ENCODE measurements around the gene OSBPL8. TPM values are rescaled to one million over a fixed set of nuclear protein-coding genes. Genes with fewer than 3 reads are reported as not detected.
"Not testable (repeated sequence)": the region's sequence is repeated elsewhere in the genome, so short reads cannot be mapped to it uniquely, and the experiment has no call there.

The OSBPL8 gene
- total RNA-seq, 3 donors from 2014 or later (not counting 1 experiment from before 2014, with no cell fraction given), result 133 to 154 (median 138) TPM

DNA sequence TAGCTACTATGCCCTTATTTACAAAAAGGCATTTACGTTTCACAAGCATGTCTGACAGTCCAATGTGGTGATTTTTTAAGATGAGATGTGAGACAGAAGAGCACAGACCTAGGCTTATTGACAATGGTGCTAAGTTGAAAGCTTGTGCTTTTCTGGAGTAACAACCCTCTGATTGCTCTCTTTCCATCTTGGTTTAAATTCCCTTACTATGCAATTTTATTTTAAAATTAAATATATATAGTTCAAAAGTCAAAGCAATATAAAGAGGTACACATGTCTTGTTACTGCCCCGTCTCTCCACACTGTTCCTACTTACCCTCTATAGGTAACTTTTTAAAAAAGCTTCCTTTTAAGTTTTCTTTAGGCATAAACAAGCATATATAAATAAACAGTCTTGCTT is 172.0 kb downstream of the OSBPL8 start:
- ATAC-seq (no peak), DNase-seq (no peak)
- H3K27ac Mint-ChIP-seq, result no peak overlapping the region
- Histone ChIP-seq H3K4me1 (ENCODE audit: control insufficient read depth, insufficient read depth, low read length) (no peaks in the 10 kb centered on the region), H3K27ac (ENCODE audit: low read length) (no peak overlapping the region), H3K36me3 (ENCODE audit: control insufficient read depth, insufficient read depth, low read length) (peaks cover 67% of the 10 kb centered on the region), H3K27me3 (ENCODE audit: control insufficient read depth, insufficient read depth, low read length) (no peaks in the 10 kb centered on the region), H3K4me3 (ENCODE audit: low read length) (no peak overlapping the region), H3K9me3 (ENCODE audit: control insufficient read depth, insufficient read depth, low read length) (no peaks in the 10 kb centered on the region)
- H3K9me3 Mint-ChIP-seq, result no peaks in the 10 kb centered on the region
- intact Hi-C loops (cut with micrococcal nuclease), result no loop called here
- TF ChIP-seq, protein P1, sequence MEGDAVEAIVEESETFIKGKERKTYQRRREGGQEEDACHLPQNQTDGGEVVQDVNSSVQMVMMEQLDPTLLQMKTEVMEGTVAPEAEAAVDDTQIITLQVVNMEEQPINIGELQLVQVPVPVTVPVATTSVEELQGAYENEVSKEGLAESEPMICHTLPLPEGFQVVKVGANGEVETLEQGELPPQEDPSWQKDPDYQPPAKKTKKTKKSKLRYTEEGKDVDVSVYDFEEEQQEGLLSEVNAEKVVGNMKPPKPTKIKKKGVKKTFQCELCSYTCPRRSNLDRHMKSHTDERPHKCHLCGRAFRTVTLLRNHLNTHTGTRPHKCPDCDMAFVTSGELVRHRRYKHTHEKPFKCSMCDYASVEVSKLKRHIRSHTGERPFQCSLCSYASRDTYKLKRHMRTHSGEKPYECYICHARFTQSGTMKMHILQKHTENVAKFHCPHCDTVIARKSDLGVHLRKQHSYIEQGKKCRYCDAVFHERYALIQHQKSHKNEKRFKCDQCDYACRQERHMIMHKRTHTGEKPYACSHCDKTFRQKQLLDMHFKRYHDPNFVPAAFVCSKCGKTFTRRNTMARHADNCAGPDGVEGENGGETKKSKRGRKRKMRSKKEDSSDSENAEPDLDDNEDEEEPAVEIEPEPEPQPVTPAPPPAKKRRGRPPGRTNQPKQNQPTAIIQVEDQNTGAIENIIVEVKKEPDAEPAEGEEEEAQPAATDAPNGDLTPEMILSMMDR (IDR thresholded peaks at IDR 0.05), result no peak
- H3K27me3 Mint-ChIP-seq (ENCODE audit: low read depth in 2 of 2), result no peaks in the 10 kb centered on the region
- 95% methylated on average over 2 of the region's 2 CpGs for WGBS (ENCODE audit: insufficient coverage)
- H3K4me3 Mint-ChIP-seq, result no peak overlapping the region
- peaks cover 26% of the 10 kb centered on the region for H3K36me3 Mint-ChIP-seq
- H3K4me1 Mint-ChIP-seq, result no peaks in the 10 kb centered on the region

DNA sequence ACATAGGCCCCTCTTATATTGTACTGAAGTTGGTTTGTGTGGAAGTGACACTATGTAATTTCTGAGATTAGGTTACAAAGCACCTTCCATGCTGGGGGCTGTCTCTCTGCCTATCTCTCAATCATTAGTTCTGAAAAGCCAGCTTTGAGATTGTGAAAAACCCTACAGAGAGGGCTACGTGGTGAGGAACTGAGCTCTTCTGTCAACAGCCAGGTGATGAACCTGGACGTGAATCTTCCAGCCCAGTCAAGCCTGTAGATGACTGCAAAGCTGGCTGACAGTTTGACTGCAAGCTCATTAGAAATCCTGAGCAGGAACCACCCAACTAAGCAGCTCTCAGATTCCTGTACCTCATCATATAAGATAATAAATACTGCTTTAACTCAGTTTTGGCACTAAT is 175.0 kb downstream of the OSBPL8 start:
- intact Hi-C loops (cut with micrococcal nuclease), result no loop called here
- no peak for ATAC-seq
- WGBS (ENCODE audit: insufficient coverage), result 100% methylated on average over 2 of the region's 2 CpGs
- peaks cover 56% of the 10 kb centered on the region for H3K36me3 ChIP-seq (ENCODE audit: control insufficient read depth, insufficient read depth, low read length)
- TF ChIP-seq, protein P1 (IDR thresholded peaks at IDR 0.05), result no peak
- H3K27me3 Mint-ChIP-seq (ENCODE audit: low read depth in 2 of 2), result no peaks in the 10 kb centered on the region
- no peaks in the 10 kb centered on the region for H3K9me3 ChIP-seq (ENCODE audit: control insufficient read depth, insufficient read depth, low read length)
- no peaks in the 10 kb centered on the region for H3K27me3 ChIP-seq (ENCODE audit: control insufficient read depth, insufficient read depth, low read length)
- no peak overlapping the region for H3K27ac Mint-ChIP-seq
- no peak overlapping the region for H3K27ac ChIP-seq (ENCODE audit: low read length)
- DNase-seq, result no peak
- no peaks in the 10 kb centered on the region for H3K4me1 ChIP-seq (ENCODE audit: control insufficient read depth, insufficient read depth, low read length)
- H3K36me3 Mint-ChIP-seq, result peaks cover 26% of the 10 kb centered on the region
- H3K4me3 Mint-ChIP-seq, result no peak overlapping the region
- no peaks in the 10 kb centered on the region for H3K9me3 Mint-ChIP-seq
- H3K4me3 ChIP-seq (ENCODE audit: low read length), result no peak overlapping the region
- no peaks in the 10 kb centered on the region for H3K4me1 Mint-ChIP-seq

DNA sequence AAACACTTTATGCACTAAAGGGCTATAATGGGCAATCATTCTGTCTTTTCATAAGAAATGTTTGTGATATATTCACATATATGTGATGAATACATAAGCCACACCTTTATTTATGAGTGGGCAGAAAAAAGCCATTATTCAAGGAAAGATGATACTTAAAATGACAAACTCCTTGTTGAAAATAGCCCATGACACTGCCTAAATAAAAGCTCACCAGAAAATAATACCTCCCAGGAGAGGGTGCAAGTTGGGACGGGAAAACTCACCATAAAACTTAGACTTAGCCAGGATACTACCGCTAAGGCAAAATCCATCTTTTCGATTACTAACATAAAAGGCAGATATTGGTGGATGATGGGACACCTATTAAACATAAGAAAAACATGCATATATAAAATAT is 175.6 kb downstream of the OSBPL8 start:
- ATAC-seq (no peak), DNase-seq (no peak)
- Histone ChIP-seq H3K27me3 (ENCODE audit: control insufficient read depth, insufficient read depth, low read length) (no peaks in the 10 kb centered on the region), H3K4me1 (ENCODE audit: control insufficient read depth, insufficient read depth, low read length) (no peaks in the 10 kb centered on the region), H3K27ac (ENCODE audit: low read length) (no peak overlapping the region), H3K4me3 (ENCODE audit: low read length) (no peak overlapping the region), H3K9me3 (ENCODE audit: control insufficient read depth, insufficient read depth, low read length) (no peaks in the 10 kb centered on the region), H3K36me3 (ENCODE audit: control insufficient read depth, insufficient read depth, low read length) (peaks cover 54% of the 10 kb centered on the region)
- Mint-ChIP-seq H3K9me3 (no peaks in the 10 kb centered on the region), H3K27ac (no peak overlapping the region), H3K36me3 (peaks cover 26% of the 10 kb centered on the region), H3K4me3 (no peak overlapping the region), H3K4me1 (no peaks in the 10 kb centered on the region), H3K27me3 (ENCODE audit: low read depth in 2 of 2) (no peaks in the 10 kb centered on the region)
- TF ChIP-seq, protein P1 (IDR thresholded peaks at IDR 0.05), result no peak
- WGBS (ENCODE audit: insufficient coverage), result no CpG with 5 or more reads among the region's 3 CpGs
- intact Hi-C loops (cut with micrococcal nuclease), result no loop called here

DNA sequence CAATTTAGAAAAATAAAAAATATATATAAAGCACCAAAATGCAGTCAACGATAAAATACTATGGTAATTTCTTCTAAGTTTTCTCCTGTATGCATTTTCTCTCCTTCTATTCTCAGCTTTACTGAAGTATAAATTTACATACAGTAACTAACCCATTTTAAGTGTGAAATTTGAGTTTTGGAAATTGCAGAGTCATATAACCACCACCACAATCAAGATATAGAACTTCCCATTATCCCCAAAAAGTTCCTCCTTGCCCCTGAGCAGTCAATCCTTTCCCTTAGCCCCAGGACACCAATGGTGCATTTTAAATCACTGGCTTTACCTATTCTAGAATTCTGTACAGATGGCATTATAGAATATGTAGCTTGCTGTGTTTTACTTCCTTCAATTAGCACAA is 180.3 kb downstream of the OSBPL8 start:
- intact Hi-C loops (cut with micrococcal nuclease), result no loop called here
- no peak for ATAC-seq

DNA sequence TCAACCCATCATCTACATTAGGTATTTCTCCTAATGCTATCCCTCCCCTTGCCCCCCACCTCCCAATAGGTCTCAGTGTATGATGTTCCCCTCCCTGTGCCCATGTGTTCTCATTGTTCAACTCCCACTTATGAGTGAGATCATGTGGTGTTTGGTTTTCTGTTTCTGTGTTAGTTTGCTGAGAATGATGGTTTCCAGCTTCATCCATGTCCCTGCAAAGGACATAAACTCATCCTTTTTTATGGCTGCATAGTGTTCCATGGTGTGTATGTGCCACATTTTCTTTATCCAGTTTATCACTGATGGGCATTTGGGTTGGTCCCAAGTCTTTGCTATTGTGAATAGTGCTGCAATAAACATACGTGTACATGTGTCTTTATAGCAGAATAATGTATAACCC is 182.7 kb downstream of the OSBPL8 start:
- H3K36me3 Mint-ChIP-seq; H3K27ac ChIP-seq (ENCODE audit: low read length); DNase-seq; ATAC-seq; H3K27me3 ChIP-seq (ENCODE audit: control insufficient read depth, insufficient read depth, low read length); H3K4me3 ChIP-seq (ENCODE audit: low read length); H3K4me1 ChIP-seq (ENCODE audit: control insufficient read depth, insufficient read depth, low read length); H3K9me3 ChIP-seq (ENCODE audit: control insufficient read depth, insufficient read depth, low read length); H3K4me1 Mint-ChIP-seq; H3K27ac Mint-ChIP-seq; H3K27me3 Mint-ChIP-seq (ENCODE audit: low read depth in 2 of 2); H3K9me3 Mint-ChIP-seq; intact Hi-C loops (cut with micrococcal nuclease); H3K4me3 Mint-ChIP-seq: not testable (repeated sequence)
- peaks cover 58% of the 10 kb centered on the region for H3K36me3 ChIP-seq (ENCODE audit: control insufficient read depth, insufficient read depth, low read length)
- WGBS (ENCODE audit: insufficient coverage), result no CpG with 5 or more reads among the region's 1 CpG

More for the DNA sequence above, 180.3 kb downstream of the OSBPL8 start:
- Mint-ChIP-seq H3K27ac (no peak overlapping the region), H3K9me3 (no peaks in the 10 kb centered on the region), H3K4me1 (no peaks in the 10 kb centered on the region), H3K36me3 (peaks cover 8% of the 10 kb centered on the region), H3K4me3 (no peak overlapping the region), H3K27me3 (ENCODE audit: low read depth in 2 of 2) (no peaks in the 10 kb centered on the region)
- no peaks in the 10 kb centered on the region for H3K27me3 ChIP-seq (ENCODE audit: control insufficient read depth, insufficient read depth, low read length)
- no peak overlapping the region for H3K27ac ChIP-seq (ENCODE audit: low read length)
- TF ChIP-seq, protein P1 (IDR thresholded peaks at IDR 0.05), result no peak
- DNase-seq, result no peak
- no peak overlapping the region for H3K4me3 ChIP-seq (ENCODE audit: low read length)
- peaks cover 53% of the 10 kb centered on the region for H3K36me3 ChIP-seq (ENCODE audit: control insufficient read depth, insufficient read depth, low read length)
- no peaks in the 10 kb centered on the region for H3K4me1 ChIP-seq (ENCODE audit: control insufficient read depth, insufficient read depth, low read length)
- H3K9me3 ChIP-seq (ENCODE audit: control insufficient read depth, insufficient read depth, low read length), result no peaks in the 10 kb centered on the region
- no CpG with 5 or more reads among the region's 1 CpG for WGBS (ENCODE audit: insufficient coverage)

Measured in natural killer cell (primary cell).